ENCODE data around the gene CHCHD10. TPM values are rescaled to one million over a fixed set of nuclear protein-coding genes. Genes with fewer than 3 reads are reported as not detected.
A peak's percentile ranks its signal among the peaks of the same experiment; 100 is the strongest.

The CHCHD10 gene
- total and polyA plus RNA-seq, 2 of the 4 experiments (the other 2 are of a cell fraction), result 2.2 to 11.2 TPM

DNA sequence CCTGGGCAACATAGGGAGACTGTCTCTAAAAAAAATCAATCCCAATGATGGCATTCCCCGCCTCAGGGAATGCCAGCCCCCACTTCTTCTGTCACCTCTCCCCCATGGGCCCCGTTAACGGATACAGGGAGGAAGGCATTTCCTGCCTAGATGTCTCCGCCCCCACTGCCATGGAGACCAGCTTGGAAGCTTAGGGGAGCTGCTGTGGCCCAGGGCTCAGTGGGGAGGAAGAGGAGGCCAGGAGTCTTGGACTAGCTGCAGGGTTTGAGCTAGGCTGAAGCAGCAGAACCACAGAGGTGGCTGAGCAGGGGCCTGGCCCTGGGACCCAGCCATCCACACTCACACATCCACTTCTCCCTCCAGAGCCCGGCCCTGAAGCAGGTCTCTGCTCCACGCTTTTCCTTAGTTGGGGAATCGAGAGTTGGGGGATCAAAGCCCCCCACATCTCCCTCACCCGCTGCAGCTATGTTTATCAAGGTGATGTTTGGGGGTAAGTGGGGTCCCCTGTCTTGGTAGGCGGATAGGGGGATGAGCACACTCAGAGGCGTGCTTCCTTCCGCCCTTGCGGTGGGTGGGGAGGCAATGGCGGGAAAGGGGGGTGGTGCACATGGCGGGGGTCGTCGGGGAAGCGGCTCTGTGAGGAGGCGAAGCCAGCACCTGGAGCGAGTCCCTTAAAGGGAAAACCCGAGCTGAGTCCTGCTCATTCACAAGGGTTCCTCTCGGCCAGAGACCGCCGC is 4.8 kb downstream of the CHCHD10 start, which contains the start of gene C22orf15:
Gene C22orf15 (plus strand): TSS at position 149 of the 737 bp plus-strand sequence. CDS start 317 bp downstream, at position 466.
- Histone ChIP-seq H3K9me1 (ENCODE audit: insufficient read depth, low read length) (0 out of 2 replicates have a peak, but pooled peaks cover 7% of the 10 kb centered on the region), H3K56ac (ENCODE audit: extremely low read depth, insufficient read depth, low read length) (peak within 1 kb of the TSS; percentile 17; the same call in 1 of the 2 replicates), H3K4me2 (ENCODE audit: low read depth, low read length) (peak within 1 kb of the TSS; percentile 59), H3K18ac (ENCODE audit: low read depth, low read length) (peak within 1 kb of the TSS; percentile 78; the same call in 1 of the 2 replicates), H3K79me1 (ENCODE audit: low read depth in 1 of 2, low read length in 2 of 2) (no peaks in the 10 kb centered on the region), H2BK20ac (ENCODE audit: low read depth, low read length) (0 out of 2 replicates have a peak within 1 kb of the TSS, but pooled peaks have one; percentile 26), H3K9ac (ENCODE audit: low read depth, low read length) (no peak within 1 kb of the TSS), H3K27me3 (ENCODE audit: control insufficient read depth, insufficient read depth, low read length) (no peaks in the 10 kb centered on the region), H2BK5ac (ENCODE audit: low read depth, low read length, poor library complexity, severe bottlenecking) (peak within 1 kb of the TSS; percentile 35), H3K27ac (ENCODE audit: insufficient read depth, low read length) (no peak within 1 kb of the TSS; the same call in 1 of the 2 replicates), H3K36me3 (ENCODE audit: control insufficient read depth, insufficient read depth, low read length) (no peaks in the 10 kb centered on the region), H4K91ac (ENCODE audit: insufficient read depth, low read depth, low read length) (peak within 1 kb of the TSS; percentile 57), H3K9me3 (ENCODE audit: control insufficient read depth, insufficient read depth, low read length) (no peaks in the 10 kb centered on the region), H4K8ac (ENCODE audit: low read depth in 2 of 2, low read length in 2 of 2) (peak within 1 kb of the TSS; percentile 89 to 96), H3K4ac (ENCODE audit: low read depth, low read length) (peak within 1 kb of the TSS; percentile 79), H2AFZ (replicated peaks; ENCODE audit: low read length, poor library complexity) (peak within 1 kb of the TSS; percentile 83), H2AK9ac (replicated peaks; ENCODE audit: low read depth, low read length, poor library complexity) (peak within 1 kb of the TSS; percentile 1), H3K14ac (replicated peaks; ENCODE audit: low read depth, low read length) (peak within 1 kb of the TSS; percentile 53), H2BK120ac (ENCODE audit: low read depth, low read length) (peak within 1 kb of the TSS; percentile 80), H3K4me3 (ENCODE audit: insufficient read depth, low read depth, low read length) (no peak within 1 kb of the TSS), H3K23ac (ENCODE audit: low read depth, low read length) (peak within 1 kb of the TSS; percentile 29; the same call in 1 of the 2 replicates), H4K5ac (ENCODE audit: low read depth, low read length) (peak within 1 kb of the TSS; percentile 89), H2AK5ac (ENCODE audit: low read depth, low read length) (peak within 1 kb of the TSS; percentile 90), H2BK15ac (ENCODE audit: low read depth, low read length) (peak within 1 kb of the TSS; percentile 53; the same call in 2 of the 3 replicates), H4K20me1 (ENCODE audit: insufficient read depth, low read length) (no peaks in the 10 kb centered on the region), H3K4me1 (ENCODE audit: control insufficient read depth, insufficient read depth, low read length) (peaks cover 8% of the 10 kb centered on the region)
- ATAC-seq (ENCODE audit: low read depth) (peak; percentile 88), DNase-seq (peak; percentile 29)
- dilution Hi-C loops (cut with HindIII; ENCODE audit: low sequenced_read_pairs, unreplicated experiment) (no loop called here), in situ Hi-C loops (cut with MboI; ENCODE audit: low sequenced_read_pairs) (no loop called here), intact Hi-C loops (cut with micrococcal nuclease) (no loop called here)
- TF ChIP-seq RFX5 (IDR thresholded peaks at IDR 0.05; ENCODE audit: low read depth, low read length), result no peak
- TF ChIP-seq, protein P1, sequence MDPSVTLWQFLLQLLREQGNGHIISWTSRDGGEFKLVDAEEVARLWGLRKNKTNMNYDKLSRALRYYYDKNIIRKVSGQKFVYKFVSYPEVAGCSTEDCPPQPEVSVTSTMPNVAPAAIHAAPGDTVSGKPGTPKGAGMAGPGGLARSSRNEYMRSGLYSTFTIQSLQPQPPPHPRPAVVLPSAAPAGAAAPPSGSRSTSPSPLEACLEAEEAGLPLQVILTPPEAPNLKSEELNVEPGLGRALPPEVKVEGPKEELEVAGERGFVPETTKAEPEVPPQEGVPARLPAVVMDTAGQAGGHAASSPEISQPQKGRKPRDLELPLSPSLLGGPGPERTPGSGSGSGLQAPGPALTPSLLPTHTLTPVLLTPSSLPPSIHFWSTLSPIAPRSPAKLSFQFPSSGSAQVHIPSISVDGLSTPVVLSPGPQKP (IDR thresholded peaks at IDR 0.05; ENCODE audit: borderline replicate concordance, low read depth, low read length), result no peak
- TF ChIP-seq RCOR1 (IDR thresholded peaks at IDR 0.05; ENCODE audit: insufficient replicate concordance, low read length), result no peak
- TF ChIP-seq MAFK (IDR thresholded peaks at IDR 0.05; ENCODE audit: low read depth, low read length), result no peak
- no peak for TF ChIP-seq RAD21 (IDR thresholded peaks at IDR 0.05; ENCODE audit: low read length)
- TF ChIP-seq SMC3 (IDR thresholded peaks at IDR 0.05; ENCODE audit: low read depth, low read length), result no peak
- no peak for TF ChIP-seq MXI1 (IDR thresholded peaks at IDR 0.05; ENCODE audit: borderline replicate concordance, low read depth, low read length)
- TF ChIP-seq CEBPB (IDR thresholded peaks at IDR 0.05; ENCODE audit: low read depth, low read length), result no peak
- TF ChIP-seq, protein P2, sequence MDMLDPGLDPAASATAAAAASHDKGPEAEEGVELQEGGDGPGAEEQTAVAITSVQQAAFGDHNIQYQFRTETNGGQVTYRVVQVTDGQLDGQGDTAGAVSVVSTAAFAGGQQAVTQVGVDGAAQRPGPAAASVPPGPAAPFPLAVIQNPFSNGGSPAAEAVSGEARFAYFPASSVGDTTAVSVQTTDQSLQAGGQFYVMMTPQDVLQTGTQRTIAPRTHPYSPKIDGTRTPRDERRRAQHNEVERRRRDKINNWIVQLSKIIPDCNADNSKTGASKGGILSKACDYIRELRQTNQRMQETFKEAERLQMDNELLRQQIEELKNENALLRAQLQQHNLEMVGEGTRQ (IDR thresholded peaks at IDR 0.05; ENCODE audit: low read depth, low read length), result no peak
- TF ChIP-seq, protein P3, sequence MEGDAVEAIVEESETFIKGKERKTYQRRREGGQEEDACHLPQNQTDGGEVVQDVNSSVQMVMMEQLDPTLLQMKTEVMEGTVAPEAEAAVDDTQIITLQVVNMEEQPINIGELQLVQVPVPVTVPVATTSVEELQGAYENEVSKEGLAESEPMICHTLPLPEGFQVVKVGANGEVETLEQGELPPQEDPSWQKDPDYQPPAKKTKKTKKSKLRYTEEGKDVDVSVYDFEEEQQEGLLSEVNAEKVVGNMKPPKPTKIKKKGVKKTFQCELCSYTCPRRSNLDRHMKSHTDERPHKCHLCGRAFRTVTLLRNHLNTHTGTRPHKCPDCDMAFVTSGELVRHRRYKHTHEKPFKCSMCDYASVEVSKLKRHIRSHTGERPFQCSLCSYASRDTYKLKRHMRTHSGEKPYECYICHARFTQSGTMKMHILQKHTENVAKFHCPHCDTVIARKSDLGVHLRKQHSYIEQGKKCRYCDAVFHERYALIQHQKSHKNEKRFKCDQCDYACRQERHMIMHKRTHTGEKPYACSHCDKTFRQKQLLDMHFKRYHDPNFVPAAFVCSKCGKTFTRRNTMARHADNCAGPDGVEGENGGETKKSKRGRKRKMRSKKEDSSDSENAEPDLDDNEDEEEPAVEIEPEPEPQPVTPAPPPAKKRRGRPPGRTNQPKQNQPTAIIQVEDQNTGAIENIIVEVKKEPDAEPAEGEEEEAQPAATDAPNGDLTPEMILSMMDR (conservative IDR thresholded peaks at IDR 0.05; ENCODE audit: low read depth, low read length), result no peak
- 62% methylated on average over 4 of the region's 23 CpGs; no CpG with 5 or more reads in 1 of the 2 experiments for WGBS, 2 experiments (ENCODE audit: extremely low coverage in 2 of 2, insufficient read length in 1 of 2)
- POLR2A ChIA-PET (ENCODE audit: unreplicated experiment), result no interaction called here
- CTCF ChIA-PET, result no interaction called here
- BruUV-seq (replicated peaks), result no TSS peak

Measured in IMR-90 (cell line).